GM18861 (cell line): ENCODE data around the gene MIF4GD.
"Not testable (repeated sequence)": the region's sequence is repeated elsewhere in the genome, so short reads cannot be mapped to it uniquely, and the experiment has no call there.

Source experiments
- ATAC-seq: cut with Tn5 transposase; IDR thresholded peaks from one replicate; pipeline ENCODE4 v1.9.1; 2021; ENCODE audit not compliant: unreplicated experiment

MIF4GD gene

DNA sequence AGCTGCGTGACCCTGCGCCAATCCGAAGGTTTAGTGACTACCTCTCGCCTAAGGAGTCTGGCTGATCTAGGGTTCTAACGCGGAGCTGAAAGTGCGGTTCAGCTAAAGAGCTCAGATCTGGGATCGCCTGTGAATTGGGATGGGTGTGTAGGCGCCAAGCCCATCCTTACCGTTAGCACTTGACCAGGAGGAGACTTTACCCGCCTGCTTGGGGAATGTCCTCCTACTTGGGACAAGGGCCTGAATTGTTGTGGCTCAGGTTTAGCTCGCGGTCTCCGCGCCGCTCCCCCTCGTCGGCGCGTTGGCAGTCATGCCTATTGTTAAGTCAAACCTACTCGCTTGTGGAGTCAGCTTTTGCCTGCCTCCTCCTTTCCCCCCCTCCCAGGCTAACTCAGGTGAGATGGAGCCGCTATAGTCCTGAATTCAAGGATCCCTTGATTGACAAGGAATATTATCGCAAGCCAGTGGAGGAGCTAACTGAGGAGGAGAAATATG, 8.9 kb downstream of the MIF4GD start:
- peak; percentile 11 for ATAC-seq

DNA sequence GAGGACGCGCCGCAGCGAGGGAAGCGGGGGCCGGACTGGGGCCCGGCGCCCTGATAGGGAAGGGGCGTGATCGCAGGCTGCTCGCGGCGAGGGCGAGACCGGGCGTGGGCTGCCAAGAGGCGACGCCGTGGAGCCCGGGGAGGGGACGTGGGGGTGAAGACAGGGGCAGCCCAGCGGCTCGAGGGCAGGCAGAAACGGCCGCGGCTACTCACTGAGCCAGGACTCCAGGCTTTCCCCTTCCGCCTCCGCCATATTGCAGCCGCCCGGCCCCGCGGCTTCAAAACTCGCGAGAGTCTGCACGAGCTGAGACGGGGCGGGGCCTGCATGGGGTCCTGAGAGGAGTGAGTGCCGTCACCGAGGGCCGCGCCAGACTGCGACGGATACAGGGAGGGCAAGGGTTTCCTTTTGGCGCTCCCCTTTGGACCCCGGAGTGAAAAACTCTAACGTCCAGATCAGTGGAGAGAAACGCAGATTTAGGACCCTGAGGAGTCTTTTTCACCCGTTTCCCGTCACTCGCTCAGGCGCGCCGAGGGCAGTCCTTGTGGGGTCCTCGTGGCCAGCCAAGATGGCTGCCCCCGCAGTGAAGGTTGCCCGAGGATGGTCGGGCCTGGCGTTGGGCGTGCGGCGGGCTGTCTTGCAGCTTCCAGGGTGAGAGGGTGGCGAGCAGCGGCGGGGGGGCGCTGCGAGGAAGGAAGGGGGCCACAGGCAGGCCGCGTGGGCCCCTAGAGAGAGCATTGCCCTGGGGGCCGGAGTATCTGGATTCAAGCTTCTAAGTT, 9.5 kb downstream of the MIF4GD start, which contains the start of the genes GGA3 and MRPS7:
Gene GGA3, minus strand, starts transcription at position 271 of the 776 bp plus-strand sequence. Its CDS starts 19 bp downstream, at position 252.
Gene MRPS7, plus strand, starts transcription at position 544 of the 776 bp plus-strand sequence. Its CDS starts 22 bp downstream, at position 566.
- ATAC-seq: peak; percentile 83

DNA sequence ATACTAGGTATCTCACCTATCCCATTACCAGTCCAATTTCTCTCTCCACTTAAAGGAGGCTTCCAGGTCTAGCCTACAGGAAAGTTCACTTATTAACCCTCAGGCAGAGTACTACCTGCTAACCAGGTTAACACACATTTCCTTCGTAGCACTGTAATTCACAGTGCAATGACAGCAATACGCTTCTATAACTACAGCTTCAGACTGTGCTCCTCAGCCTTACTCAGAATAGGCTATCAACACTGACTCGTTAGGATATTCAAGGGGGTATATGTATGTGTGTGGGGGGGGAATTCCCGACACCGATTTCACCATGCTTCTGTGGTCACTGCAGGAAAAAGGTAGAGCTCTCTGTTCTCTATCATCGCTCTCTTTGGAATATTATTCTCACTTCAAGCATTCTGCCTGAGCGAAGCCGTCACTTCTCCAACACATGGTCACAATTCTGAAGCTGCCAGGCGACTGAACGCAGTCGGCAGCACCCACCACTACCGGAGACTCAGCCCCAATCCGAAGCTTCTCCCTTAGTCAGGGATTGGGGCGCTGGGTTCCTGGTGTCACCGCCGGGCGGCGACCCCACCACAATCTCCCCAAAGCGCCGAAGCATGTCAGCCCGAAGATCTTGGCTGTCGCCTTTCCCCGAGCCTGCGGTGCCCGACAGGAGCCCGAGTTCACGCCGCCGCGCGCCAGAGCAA, 10.2 kb downstream of the MIF4GD start:
- ATAC-seq: peak; percentile 13

DNA sequence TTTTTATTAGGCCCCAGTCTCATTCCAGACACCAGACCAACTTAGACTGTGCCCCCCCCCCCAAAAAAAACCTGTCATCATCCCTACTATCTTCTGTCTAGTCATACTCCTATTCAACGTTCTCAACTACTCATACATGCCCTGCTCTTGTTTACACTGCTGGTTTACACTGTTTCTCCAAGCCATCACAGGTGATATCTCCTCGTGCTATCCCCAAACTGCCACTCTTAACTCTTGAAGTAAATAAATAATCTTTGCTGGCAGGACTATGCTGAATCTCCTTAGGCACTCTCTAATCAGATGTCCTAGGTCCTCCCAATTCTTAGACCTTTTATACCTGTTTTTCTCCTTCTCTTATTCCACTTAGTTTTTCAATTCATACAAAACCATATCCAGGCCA, 13.8 kb downstream of the MIF4GD start:
- ATAC-seq: not testable (repeated sequence)

DNA sequence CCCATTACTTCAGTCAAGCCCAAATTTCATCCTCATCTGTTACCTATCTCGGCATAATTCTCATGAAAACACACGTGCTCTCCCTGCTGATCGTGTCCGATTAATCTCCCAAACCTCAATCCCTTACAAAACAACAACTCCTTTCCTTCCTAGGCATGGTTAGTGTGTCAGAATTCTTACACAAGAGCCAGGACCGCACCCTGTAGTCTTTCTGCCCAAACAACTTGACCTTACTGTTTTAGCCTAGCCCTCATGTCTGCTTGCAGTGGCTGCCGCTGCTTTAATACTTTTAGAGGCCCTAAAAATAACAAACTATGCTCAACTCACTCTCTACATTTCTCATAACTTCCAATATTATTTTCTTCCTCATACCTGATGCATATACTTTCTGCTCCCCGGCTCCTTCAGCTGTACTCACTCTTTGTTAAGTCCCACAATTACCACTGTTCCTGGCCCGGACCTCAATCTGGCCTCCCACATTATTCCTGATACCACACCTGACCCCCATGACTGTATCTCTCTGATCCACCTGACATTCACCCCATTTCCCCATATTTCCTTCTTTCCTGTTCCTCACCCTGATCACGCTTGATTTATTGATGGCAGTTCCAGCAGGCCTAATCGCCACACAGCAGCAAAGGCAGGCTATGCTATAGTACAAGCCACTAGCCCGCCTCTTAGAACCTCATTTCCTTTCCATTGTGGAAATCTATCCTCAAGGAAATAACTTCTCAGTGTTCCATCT, 14.9 kb downstream of the MIF4GD start:
- not testable (repeated sequence) for ATAC-seq

DNA sequence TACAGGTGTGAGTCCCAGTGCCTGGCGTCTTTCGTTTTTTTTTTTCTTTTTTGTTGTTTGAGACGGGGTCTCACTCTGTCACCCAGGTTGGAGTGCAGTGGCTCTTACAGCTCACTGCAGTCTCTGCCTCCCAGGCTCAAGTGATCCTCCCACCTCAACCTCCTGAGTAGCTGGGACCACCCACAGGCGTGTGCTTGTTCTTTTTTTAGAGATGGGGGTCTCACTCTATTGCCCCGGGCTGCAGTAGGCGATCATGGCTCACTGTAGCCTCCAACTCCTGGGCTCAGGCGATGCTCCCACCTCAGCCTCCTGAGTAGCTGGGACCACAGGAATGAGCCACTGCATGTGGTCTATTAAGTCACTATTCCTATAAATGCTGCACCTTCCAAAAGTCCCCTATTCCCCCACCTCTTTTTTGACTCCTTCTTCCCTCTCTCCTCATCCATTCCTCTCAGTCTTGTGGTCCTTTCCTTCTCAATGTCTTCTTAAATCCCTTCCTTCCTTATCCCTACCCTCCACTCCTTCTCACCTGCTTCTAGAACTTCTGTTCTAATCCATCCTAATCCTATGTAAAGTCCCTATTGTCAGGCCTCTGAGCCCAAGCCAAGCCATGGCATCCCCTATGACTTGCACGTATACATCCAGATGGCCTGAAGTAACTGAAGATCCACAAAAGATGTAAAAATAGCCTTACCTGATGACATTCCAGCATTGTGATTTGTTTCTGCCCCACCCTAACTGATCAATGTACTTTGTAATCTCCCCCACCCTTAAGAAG, 18.8 kb downstream of the MIF4GD start:
- ATAC-seq: no peak

DNA sequence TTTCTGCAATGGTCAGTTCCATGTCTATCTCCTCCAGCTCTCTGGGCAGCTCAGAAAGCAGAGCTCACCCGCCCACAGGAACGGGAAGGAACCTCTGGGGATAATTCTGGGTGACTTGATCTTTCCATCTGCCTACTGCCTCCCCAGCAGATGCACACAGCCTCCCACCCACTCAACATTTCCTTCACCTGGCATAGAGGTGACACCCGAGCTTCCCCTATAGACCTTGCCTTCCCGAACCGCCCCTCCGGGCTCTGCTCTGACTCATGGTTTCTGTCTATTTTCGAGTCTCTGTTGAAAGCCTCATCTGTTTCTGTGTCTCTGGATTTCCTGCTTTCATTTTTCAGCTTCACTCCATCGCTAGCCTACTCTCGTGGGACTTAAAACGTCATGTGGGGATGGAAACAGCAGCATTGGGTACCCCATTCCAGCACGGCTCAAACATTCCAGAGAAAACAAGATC, 21.0 kb downstream of the MIF4GD start:
- peak; percentile 81 for ATAC-seq

DNA sequence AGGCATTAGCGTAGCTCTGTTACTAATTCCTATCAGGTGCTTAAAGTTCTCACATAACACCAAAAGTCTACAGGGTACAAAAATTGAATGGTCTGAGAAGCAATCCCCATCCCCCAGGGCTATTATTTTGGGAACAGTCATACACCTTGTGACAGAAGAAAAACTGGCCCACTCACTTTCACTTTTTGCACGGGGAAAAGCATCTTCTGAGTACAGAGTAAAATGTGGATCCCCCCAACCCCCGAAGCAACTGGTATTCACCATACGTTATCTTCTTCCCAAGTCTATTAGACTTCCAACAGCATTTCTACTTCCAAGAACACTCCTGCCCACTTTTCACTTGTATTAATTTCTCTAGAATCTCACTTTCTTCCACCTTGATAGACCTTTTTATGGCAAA, 21.5 kb downstream of the MIF4GD start:
- ATAC-seq: peak; percentile 17

DNA sequence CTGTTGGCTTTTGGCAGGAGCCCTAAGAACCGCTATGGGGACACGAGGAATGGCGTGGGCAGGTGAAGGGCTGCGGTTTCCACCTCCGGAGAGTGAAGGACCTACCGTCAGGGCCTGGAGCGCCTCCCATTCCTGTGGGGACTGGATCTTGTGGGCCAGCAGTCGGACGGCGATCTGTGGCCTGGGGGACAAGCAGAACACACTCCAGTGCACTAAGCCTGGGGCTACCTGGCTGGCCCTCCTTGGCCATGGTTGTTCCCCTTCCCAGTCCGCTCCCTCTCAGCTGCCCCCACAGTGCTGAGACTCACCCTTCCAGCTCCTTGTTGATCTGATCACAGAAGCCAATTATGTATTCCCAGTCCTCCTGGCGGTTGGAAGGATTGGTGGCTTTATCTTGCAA, 24.6 kb downstream of the MIF4GD start:
- no peak for ATAC-seq

DNA sequence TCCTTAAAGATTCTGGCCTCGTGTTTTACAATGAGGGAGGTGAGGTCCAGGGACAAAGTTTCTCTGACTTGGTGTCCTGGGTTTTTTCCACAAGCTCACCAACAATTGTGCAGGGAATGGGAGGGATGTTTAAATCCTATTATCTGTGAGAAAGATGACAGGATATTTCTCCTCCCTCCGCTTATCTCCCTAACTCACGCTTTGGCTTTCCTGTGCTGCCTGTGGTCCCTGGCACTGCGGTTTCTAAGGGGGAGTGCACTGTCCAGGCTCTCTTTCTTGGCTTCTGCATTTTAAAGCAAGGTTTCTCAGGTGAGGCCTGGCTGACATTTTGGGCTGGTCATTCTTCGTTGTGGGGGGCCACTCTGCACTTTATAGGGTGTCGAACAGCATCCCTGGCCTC, 26.0 kb downstream of the MIF4GD start:
- ATAC-seq: no peak

DNA sequence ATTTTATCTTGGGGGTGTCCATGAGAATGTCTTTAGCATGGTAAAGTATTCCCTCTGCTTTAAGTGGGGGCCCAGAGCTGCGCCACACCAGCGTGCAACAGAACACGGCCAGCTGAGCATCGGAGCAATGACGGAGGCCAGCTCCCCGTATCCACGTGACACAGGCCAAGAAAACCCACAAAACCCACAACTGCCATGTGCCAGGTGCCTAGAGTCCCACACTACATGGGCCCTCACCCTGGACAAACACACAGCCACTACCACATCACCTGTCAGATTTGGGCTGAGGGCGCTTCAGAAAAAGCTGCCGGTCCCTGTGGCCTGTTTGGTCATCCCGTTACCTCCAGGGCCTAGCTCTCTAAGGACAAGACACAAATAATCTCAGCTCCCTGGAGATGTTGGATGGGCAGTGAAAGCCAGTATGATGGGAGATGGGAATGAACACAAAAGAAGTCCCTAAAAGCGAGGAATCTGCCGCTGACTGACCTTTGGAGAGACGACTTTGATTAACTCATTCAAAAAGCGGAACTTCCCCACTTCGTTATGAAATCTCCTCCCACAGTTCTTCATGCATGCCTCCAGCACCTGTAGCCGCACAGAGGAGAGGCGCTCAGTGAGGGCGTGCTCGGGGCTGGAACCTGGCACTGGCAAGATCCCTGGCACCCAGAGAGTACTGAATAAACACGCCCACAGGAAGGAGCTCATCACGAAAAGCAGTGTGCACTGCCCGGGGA, 26.7 kb downstream of the MIF4GD start:
- ATAC-seq: no peak

DNA sequence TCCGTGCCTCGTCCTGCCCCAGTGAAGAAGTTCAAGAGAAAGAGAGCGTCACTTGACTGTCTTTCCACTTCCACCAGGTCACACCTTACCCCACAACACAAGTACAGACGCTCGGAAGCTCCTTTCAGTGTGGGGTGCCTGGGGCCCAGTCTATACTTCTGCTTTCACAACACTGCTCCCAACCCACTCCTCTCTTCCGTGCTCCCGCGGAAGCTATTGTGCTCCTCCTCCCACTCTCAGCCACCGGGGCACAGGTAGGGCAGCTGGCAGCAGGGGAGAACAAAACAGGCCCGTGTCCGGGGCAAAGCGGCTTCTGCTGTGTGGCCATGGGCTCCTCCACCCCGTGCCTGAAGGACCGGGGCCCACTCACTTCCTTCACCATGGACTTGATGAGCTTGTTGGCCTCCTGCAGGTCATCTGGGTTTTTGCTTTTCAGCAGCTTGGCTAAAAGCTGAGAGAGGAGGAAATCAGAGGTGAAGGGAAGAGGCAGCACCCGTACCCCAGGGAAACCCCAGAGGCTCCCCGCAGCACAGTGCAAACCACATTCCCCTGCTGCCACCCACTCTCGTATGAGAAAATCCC, 28.5 kb downstream of the MIF4GD start:
- no peak for ATAC-seq

DNA sequence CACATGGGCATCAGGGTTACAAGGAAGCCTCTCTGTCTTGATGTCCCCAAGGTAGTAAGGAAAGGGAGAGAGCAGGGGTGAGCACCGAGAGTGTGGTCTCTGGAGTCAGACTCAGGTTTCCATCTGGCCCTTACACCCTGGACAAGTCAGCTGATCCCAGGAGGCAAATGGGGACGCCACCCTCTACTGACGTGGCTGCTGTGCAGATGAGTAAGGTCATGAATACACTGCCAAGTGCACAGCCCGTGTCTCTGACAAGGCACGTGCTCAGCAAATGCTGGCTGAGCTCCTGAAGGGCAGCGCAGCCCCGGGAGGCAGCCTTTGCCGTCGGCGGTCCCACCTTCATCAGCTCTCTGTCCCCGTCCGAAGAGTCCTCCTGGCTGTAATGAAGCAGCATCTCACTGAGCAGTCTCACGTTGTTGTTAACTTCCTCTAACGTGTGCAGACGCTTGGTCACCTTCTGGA, 29.0 kb downstream of the MIF4GD start:
- no peak for ATAC-seq

DNA sequence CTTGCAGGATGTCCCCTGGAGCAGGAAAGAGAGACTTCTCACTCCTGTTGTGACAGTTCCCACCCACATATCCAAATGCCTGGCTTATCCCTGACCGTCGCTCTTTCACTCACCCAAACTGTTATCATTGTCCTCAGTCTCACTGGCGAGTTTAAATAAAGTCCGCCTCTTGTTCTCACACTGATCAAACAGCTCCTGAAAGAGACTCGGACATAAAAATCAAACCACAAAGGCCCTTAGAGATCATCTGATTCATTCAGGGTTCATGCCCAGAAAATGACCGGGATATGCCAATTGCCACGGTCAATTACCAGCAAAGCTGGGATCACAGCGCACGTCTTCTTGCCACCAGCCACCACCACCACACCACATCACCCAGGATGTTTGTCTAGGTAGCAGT, 29.5 kb downstream of the MIF4GD start:
- no peak for ATAC-seq

DNA sequence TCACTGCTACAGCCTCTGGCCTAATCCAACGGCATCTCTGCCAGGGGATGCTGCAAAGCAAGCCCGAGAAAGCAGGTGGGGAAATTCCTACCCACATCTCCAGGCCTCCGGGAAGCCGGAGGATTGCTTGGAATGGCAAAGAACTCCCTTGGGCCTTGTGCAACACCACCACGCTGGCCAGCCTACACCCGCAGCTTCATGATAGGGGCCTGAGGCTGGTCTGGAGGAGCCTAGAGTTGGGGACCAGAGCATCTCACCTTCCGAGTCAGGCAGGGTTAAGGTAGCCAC, 29.9 kb downstream of the MIF4GD start:
- no peak for ATAC-seq

DNA sequence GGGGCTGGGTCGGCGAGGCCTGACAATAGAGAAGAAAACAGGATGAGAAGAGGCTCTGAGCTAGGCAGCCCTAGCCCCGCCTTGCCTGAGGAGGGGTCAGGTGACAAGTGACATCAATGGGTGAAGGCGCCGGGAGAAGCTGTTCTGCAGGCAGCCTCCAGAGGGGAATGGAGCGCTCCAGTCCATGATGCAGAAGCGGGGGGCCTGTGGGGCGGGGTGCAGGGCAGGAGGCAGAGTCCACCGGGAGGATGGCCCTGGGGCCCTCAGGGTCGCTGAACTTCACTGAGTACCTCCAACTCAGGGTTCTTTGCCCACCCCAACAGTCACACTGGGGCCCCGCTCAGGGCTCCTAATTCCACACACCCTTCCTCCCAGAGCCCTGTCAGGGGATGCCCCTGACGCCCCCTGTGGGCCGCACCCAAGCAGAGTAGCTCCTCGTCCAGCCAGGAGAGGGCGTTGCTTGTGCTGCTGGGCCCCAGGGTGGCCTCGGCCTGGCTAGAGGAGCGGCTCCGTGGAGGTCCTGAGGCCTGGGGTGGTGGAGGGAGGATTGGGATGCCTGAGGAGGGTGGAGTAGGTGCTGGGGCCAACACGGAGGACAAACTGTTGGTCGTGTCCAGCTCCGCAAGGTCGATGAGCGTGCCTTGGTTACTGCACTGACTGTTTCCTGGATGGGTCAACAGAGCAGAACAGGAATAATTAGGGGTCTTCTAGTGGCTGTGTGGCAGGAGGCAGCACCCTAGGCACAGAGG, 30.5 kb downstream of the MIF4GD start:
- ATAC-seq: no peak

DNA sequence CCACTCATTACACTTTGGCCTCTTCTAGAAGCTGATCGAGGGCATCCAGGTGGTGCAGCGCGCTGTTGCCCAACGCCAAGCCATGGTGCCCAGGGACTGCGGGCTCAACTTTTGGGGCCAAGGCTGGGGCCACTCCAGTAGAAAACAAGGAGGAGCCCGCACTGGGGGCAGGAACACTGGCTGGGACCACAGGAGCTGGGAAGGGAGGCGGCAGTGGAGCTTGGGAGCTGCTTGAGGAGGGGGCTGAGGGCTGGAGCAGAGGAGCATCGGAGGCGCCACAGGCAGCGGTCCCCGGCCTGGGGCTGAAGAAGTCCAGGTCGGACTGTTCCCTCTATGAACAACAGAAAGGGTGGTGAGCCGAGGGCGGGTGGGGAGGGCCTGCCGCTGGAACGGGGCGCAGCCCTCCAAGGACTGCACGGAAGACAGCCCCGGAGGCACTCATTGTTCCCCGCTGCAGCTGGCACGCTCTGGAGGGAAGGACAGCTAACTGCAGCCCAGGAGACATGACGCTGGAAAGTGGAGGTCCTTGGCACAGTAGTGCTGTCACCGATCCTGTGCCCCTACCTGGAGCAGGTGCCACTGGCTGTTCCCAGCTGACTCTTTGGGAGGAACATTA, 31.1 kb downstream of the MIF4GD start:
- ATAC-seq: no peak

DNA sequence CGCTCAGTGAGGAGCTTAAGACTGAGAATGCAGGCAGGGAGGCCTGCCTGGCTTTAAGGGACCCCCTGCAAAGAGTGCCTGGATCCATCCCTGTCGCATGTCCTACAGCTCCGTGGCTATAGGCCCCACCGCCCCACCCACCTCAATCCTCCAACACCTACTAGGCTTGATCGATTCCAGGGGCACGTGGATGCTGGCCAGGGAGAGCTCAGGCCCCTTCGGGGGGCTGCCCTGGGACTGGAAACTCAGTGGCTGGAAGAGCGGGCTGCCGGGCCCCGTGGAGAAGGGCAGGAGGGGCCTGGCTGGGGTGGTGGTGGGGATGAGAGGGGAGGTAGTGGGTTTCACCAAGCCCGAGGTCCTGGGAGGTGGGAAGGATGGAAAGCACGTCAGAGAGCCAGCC, 31.8 kb downstream of the MIF4GD start:
- no peak for ATAC-seq
